Vagina (tissue), 2 donors: ENCODE results near the gene ZNF438.

ENCODE experiments used
- CTCF ChIP-seq, 3 experiments: fragments of 450-650 bp in 2 of 3; fragments of 200-600 bp in 1 of 3; sonication (generic) in 1 of 3; IDR thresholded peaks; one replicate each; pipeline ENCODE4 v1.5.1; 2017 to 2019; ENCODE audit warnings: antibody characterized with exemption in 3 of 3, mild to moderate bottlenecking in 2 of 3, moderate library complexity in 2 of 3
- POLR2A ChIP-seq, 2 donors: fragments of 450-650 bp; IDR thresholded peaks; one replicate each; pipeline ENCODE4 v1.6.1; 2017; ENCODE audit warnings: antibody characterized with exemption in 2 of 2, mild to moderate bottlenecking in 2 of 2, moderate library complexity in 2 of 2
- POLR2AphosphoS5 ChIP-seq, 2 donors: sonication (generic); formaldehyde crosslinking; IDR thresholded peaks; one replicate each; pipeline ENCODE4 v1.9.0; 2017; ENCODE audit warnings: antibody characterized with exemption in 2 of 2, mild to moderate bottlenecking in 2 of 2, low read depth in 1 of 2; ENCODE audit not compliant: insufficient read depth in 1 of 2

- TF ChIP-seq POLR2A (IDR thresholded peaks at IDR 0.05) (no peak), CTCF (IDR thresholded peaks at IDR 0.05) (no peak), POLR2AphosphoS5 (IDR thresholded peaks at IDR 0.05; ENCODE audit: insufficient read depth in 1 of 2, low read depth in 1 of 2) (no peak)
Observed at GRCh38 chr10:31017534-31018355, 13.9 kb downstream of the ZNF438 start.
